ENCODE results near the gene VPS45.
"Not testable (repeated sequence)": the region's sequence is repeated elsewhere in the genome, so short reads cannot be mapped to it uniquely, and the experiment has no call there.

The VPS45 gene, protein sequence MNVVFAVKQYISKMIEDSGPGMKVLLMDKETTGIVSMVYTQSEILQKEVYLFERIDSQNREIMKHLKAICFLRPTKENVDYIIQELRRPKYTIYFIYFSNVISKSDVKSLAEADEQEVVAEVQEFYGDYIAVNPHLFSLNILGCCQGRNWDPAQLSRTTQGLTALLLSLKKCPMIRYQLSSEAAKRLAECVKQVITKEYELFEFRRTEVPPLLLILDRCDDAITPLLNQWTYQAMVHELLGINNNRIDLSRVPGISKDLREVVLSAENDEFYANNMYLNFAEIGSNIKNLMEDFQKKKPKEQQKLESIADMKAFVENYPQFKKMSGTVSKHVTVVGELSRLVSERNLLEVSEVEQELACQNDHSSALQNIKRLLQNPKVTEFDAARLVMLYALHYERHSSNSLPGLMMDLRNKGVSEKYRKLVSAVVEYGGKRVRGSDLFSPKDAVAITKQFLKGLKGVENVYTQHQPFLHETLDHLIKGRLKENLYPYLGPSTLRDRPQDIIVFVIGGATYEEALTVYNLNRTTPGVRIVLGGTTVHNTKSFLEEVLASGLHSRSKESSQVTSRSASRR

DNA sequence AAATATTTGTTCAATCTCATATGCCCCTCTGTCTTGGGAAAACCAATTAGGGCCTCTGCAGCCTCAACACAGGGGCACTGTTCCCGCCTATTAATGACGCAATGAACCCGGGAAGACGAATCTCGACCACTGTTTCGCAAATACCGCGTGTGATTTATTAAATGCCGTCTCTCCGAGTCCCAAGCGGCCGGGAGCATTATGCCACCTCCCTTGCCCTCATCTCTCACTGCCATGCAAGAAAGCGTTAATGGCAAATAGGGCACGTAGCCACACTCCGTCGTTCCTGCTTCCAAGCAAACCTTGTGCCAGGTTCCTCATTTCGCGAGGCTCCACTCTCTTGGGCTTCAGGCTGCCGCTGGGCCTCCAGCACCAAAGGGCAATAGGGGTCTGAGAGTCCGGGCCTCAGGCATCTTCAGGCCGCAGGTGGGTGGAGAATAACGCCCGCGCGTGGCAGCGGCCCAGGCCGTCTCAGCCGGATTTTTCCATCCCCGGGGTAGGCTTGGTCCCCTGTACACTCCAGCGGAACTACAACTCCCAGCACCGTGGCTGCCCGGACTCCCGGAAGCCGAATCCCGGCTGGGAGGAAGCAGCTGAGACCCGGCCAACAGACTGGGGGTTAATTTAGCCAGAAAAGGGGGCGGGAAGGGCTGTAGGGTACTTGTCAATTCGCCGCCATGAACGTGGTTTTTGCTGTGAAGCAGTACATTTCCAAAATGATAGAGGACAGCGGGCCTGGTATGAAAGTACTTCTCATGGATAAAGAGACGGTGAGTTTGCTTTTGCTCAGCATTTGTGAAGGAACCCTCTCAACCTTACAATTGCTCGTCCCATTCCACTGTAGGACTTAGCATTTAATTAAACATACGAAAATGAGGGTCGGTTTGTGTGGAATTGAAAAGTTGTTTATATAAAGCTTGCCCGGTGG, at the start of gene VPS45:
Gene VPS45, plus strand, starts transcription at position 593 of the 925 bp plus-strand sequence. Its CDS starts 82 bp downstream, at position 675.
- peak; percentile 57 for DNase-seq (ENCODE audit: low read depth, low spot score)

DNA sequence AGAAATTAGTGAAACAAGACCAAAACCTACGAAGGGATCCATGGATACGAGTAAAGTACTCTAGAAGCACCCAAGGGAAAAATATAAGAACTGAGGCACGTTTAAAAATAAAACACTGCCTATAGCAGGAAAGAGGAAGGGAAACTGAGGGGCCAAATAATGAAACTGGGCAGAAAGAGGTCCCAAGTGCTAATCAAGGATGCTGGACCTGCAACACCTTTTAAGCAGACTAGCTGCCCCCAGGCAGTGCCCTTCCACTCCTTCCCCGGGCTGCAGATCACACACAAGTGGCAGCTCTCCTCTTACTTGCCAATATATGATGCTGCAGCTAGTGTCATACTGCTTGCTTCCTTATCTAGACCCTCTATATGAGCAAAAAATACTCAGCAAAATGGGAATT, 49.4 kb upstream of the VPS45 start:
- no peak for DNase-seq (ENCODE audit: low read depth, low spot score)

DNA sequence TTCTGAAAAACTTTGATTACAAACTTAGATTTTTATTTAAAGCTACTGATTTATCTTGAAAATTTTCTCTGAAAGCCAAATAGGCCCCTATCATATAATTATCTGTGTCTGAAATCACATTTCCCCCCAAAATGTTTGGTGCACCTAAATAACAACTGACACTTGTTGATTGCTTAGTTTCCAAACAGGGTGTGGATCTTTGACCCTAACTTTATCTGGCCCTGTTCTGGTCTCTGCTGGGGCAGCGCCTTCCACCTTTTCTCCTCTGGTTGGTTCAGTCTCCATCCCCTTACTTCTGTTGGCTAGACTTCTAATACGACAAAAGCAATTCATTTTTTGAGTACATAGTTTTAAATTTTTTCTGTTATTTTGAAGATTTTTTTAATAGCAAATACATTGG, 46.9 kb upstream of the VPS45 start:
- DNase-seq (ENCODE audit: low read depth, low spot score) = no peak

DNA sequence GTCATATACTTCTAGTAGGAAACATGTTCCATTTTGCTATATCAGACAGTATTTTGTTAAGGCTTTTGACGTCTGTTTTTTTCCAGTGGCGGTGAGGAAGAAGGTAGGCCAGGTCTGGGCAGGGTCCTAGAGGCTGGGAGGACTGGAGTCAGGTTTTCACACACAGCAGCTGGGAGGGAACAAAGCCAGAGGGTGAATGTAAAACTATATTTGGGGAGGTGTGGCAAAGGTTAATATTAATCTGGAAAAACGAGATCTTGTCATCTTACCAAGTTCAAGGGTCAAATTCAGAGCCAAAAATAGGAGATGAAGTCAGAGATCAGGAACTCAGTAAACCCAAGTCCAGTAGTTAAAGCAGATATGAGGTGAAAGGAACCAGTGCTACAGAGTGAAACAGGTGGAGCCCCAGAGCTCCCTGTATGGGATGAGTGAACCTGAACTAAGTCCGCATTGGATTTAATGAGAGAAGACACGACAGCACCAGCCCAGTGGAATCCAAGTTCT, 46.3 kb upstream of the VPS45 start:
- DNase-seq (ENCODE audit: low read depth, low spot score) = no peak

DNA sequence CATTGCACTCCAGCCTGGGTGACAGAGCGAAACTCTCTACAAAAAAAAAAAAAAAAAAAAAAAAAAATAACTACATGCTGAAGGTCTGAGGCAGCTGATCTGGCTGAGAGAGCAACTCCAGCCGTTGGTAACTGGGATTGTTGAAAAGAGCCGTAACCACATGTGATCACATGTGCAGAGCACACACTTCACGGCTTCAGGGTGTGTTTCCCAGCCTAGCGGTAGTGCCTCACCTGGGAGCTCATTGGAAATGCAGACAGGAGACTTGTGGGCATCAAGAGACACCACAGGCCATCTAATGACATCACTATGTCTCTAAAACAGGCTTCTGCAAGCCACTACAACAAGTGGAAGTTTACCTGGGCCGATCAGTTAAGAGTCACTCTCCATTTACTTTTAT, 45.2 kb upstream of the VPS45 start:
- no peak for DNase-seq (ENCODE audit: low read depth, low spot score)

DNA sequence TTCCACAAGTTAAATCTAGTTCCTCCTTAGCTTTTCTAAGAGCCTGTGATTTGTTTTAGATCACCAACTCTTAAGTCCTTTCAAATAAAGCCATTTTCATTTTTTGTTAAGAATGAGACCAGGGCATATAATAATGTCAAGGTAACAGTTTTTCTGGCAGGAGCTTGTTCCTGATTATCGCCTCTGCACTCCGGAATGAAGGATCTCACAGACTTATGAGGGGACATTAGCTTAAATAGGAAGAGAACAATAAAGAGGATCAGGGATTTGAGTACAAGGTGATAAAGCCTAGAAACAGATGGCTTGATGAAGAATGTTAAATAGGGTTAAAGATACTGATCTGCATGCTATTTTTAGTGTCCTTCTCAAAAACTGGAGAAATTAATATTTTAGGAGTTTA, 43.4 kb upstream of the VPS45 start:
- no peak for DNase-seq (ENCODE audit: low read depth, low spot score)

DNA sequence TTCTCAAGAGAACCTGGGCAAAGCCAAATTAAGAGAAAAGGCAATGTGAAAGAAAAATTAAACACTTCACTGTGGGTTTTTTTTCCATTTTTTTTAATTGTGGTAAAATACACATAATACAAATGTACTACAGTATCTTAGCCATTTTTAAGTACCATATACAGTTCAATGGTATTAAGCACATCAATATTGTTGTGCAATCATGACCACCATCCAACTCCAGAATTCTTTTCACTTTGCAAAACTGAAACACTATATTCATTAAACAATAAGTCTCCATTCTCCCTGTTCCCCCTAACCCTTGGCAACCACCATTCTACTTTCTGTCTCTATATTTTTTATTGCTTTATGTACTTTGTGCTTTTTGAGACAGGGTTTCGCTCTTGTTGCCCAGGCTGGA, 39.3 kb upstream of the VPS45 start:
- DNase-seq (ENCODE audit: low read depth, low spot score) = no peak

DNA sequence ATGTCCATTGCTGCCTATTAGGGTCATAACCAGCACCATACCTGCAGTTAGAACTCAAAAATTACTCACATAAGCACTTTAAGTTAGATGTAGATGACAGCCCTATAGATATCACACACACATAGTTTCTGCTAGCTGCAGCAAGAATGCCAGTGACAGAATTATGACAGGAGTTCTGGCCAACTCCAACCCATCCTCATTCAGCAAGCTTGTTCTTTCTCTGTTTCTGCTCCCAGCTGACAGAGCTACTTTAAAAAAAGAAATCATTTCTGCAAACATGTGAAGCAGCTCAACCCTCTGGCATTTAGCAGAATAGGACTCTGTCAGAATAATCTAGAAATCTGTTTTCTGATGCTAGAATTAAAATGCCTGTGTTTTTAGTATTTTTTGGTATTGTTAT, 33.2 kb upstream of the VPS45 start:
- no peak for DNase-seq (ENCODE audit: low read depth, low spot score)

DNA sequence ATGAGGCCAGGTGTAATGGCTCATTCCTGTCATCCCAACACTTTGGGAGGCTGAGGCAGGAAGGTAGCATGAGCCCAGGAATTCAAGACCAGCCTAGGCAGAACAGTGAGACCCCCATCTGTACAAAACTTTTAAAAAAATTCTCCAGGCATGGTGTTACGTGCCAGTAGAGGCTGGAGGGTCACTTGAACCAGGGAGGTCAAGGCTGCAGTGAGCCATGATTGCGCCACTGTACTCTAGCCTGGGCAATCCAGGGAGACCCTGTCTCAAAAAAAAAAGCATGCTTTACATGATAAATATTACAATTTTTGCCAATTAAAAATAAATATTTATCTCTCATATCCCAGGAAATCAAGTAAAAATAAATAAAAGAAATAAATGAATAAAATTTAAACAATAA, 17.6 kb upstream of the VPS45 start:
- DNase-seq (ENCODE audit: low read depth, low spot score) = no peak

DNA sequence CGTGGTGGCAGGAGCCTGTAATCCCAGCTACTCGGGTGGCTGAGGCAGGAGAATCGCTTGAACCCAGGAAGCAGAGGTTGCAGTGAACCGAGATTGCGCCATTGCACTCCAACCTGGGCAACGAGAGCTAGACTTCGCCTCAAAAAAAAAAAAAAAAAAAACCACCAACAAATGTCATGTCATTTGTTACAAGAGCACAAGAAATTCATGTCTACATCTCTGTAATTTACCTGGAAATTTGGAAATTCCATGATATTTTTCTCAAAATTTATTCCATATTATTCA, 16.5 kb upstream of the VPS45 start:
- DNase-seq (ENCODE audit: low read depth, low spot score) = no peak

DNA sequence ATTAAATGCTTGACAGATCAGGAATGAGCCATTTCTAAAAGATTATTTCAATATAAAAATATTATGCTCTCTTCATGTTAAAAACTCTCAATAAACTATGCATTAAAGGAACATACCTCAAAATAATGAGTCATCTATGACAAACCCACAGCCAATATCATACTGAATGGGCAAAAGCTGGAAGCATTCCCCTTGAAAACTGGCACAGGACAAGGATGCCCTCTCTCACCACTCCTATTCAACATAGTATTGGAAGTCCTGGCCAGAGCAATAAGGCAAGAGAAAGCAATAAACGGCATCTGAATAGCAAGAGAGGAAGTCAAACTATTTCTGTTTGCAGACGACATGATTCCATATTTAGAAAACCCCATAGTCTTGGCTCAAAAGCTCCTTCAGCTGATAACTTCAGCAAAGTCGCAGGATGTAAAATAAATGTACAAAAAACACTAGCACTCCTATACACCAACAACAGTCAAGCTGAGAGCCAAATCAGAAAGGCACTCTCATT, 15.6 kb upstream of the VPS45 start:
- DNase-seq (ENCODE audit: low read depth, low spot score) = not testable (repeated sequence)

DNA sequence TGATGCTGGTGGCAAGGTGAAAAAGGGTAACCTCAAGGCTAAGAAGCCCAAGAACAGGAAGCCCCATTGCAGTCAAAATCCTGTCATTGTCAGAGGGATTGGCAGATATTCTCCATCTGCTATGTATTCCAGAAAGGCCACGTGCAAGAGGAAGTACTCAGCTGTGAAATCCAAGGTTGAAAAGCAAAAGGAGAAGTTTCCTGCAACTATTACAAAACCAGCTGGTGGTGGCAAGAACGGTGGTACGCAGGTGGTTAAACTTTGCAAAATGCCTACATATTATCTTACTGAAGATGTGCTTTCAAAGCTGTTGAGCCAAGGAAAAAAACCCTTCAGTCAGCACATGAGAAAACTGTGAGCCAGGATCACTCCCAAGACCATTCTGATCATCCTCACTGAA, 13.7 kb upstream of the VPS45 start:
- DNase-seq (ENCODE audit: low read depth, low spot score) = no peak

DNA sequence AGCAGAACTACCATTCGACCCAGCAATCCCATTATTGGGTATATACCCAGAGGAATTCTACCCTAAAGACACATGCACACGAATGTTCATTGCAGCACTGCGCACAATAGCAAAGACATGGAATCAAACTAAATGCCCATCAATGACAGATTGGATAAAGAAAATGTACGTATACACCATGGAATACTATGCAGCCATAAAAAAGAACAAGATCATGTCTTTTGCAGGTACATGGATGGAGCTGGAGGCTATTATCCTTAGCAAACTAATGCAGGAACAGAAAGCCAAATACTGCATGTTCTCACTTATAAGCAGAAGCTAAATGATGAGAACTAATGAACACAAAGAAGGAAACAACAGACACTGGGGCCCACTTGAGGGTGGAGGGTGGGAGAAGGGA, 12.1 kb upstream of the VPS45 start:
- not testable (repeated sequence) for DNase-seq (ENCODE audit: low read depth, low spot score)

DNA sequence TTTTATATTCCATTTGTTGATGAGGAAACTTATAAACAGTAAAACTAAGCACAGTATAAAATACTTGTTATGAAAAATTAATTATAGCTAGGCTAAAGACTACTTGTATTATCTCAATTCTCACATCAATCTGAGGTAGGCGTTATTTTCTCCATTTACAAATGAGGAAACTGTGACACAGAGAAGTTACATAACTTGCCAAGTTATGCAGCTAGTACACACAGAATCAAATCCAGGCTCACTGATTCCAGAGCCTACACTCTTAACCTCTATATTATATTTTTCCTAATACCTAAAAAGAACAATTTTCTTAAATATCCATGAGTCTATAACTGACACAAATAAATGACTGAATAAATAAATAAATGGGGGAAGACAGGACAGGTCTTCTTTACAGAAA, 11.2 kb upstream of the VPS45 start:
- no peak for DNase-seq (ENCODE audit: low read depth, low spot score)

DNA sequence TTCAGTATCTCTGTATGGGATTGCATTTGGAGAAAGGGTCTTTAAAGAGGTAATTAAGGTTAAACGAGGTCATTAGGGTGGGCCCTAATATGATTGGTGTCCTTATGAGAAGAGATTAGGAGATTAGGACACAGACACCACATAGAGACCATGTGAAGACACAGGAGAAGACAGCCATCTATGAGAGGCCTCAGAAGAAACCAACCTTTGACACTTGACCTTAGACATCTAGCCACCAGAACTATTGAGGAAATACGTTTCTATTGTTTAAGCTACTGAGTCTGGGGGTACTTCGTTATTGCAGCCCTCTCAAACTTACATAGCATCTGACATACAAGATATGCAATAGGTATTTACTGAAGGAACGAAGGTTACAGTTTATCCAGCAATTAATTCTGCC, 7.3 kb upstream of the VPS45 start:
- DNase-seq (ENCODE audit: low read depth, low spot score) = no peak

DNA sequence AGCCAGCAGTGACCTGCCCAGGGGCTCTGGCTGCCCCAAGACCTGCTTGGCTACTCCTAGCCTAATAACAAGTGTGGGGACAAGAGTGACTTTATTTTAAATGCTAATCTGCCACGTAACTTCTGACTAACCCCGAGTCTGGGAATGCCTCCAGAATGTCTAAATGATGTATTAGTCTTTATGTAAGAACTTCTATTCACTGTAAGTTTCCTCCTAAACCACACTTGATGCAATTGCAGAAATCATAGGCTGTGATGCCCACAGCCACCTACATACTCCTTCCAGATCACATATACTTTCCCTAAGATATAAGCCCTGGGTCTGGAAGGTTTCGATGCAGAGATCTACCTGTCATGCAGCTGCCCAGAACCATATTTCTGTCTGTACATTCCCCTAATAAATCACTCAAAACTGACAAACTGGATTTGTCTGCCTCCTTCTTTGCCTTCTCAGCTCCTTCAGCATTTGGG, 5.9 kb upstream of the VPS45 start:
- no peak for DNase-seq (ENCODE audit: low read depth, low spot score)

DNA sequence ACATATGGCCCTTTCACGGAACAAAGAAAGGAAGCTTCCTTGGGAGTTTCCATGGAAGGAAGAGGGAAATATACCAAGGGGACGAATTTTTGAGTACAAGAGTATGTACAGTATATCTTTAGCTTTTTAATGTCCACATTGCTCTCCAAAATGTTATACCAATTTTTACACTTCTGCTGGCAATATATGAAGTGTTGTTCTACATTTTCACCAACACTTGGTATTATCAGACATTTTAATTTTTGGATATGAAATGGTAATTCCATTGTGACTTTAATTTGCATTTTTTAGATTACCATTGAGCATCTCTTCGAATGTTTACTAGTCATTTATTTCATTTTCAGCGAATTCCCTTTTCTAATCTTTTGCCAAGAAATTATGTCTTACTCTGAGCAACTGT, 5.5 kb upstream of the VPS45 start:
- DNase-seq (ENCODE audit: low read depth, low spot score) = no peak

DNA sequence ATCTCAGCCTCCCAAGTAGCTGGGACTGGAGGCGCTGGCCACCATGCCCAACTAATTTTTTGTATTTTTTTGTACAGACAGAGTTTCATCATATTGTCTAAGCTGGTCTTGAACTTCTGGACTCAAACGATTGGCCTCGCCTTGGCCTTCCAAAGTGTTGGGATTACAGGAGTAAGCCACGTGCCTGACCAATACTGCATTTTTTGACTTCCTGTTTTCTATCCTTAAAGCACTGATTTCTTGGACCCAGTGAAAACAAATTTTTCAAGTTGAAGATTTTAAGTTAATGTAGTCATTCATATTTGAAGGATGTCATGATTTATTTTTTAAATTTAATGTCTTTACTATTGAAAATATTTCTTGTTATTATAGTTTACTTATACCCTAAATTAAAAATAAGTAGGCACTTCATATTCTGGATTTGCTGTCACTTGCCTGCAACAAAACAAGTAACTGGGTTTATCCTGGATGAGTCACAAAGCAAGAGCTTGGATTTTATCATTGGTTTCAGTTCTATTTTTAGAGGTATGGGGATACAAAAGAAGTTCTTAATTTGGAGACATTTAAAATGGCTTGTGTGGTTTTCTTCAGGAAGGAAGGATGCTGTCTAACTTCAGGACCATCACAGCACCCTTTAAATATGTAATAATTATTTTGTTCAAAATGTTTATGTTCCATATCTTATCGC, 2.2 kb upstream of the VPS45 start:
- no peak for DNase-seq (ENCODE audit: low read depth, low spot score)

DNA sequence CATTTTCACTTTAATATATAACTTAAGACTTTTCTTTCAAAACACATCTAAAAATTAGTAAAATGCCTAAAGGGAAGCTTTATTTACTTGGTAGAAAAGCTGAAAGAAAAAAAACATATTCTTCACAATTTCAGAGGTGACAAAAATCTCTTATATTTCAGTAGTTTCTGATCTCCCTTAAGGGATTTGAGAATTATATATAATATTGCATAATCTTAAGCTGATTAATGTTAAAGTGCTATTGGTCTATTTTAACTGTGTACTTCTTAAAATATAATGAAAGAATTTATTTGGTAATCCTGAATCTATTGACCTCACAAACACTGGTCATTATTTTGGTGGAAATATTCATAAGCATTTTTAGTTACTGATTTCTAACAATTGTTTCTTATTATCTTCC, 1.2 kb upstream of the VPS45 start:
- no peak for DNase-seq (ENCODE audit: low read depth, low spot score)

DNA sequence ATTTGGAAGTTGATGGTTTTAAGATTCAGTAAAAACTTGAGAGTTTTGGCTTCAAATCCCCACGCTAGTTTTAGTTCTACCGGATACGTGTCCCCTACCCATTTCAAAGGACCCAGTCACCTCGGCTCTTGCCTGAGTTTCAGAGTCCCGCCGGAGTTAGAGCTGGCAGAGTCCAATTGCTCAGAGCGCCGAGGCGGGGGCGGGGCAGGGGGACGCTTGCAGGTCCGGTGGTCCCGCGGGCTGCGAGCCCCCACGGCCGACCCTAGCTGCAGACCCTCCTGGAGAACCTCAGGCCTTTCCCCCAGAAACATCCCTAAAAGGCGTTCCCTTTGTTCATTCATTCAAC, 765 bp upstream of the VPS45 start:
- DNase-seq (ENCODE audit: low read depth, low spot score) = peak; percentile 13

DNA sequence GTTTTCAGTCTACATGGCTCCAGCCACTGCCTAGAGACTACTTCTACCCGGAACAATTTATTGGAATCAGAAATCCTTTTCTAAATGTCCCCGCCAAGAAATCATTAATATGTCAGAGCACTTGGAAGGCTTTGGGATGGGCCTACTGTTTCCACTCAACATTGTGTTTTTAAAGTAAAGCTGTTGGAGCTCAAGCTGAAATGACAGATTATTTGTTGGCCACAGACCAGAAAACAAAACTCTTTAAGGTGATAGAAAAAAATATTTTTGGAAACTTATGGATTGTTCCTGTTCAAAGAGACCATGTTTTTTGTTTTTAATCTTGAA, 496 bp downstream of the VPS45 start:
- DNase-seq (ENCODE audit: low read depth, low spot score) = no peak

DNA sequence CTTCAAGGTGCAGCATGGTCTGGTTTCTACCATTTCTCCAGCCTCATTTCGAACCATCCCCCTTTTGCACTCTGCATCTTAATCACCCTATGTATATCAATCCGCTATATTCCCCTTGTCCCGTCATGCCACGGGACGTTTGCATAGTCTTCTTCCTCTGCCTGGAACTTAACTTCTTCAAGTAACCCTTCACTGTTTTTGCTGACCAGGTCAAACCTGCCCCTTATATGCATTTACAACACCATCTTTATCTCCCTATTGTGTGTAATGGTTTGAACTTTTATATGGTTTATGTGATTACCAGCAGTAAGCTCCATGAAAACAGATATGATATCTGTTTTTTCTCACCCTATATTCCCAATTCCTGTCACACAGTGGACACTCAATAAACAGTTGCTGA, 2.3 kb downstream of the VPS45 start:
- no peak for DNase-seq (ENCODE audit: low read depth, low spot score)
